Right lobe of liver (tissue), 4 donors: ENCODE measurements around the gene RNF20.

Source experiments
- CTCF ChIP-seq, 4 donors: fragments of 200-600 bp in 3 of 4; fragments of 450-650 bp in 1 of 4; IDR thresholded peaks; one replicate each; pipeline versions ENCODE4 v1.5.1 to v1.8.0; 2016 to 2022; ENCODE audit warnings: antibody characterized with exemption in 4 of 4, mild to moderate bottlenecking in 2 of 4
- POLR2A ChIP-seq: fragments of 450-650 bp; IDR thresholded peaks from one replicate; pipeline ENCODE4 v1.6.1; 2017; ENCODE audit warnings: antibody characterized with exemption, mild to moderate bottlenecking
- donor health status: DM: no; HTN: no; CAD: no.
- donor health status: DM: no; HTN: no; CAD: no.
- donor health status: DM: no; HTN: yes; CAD: no.

- no peak for TF ChIP-seq POLR2A
- peak; percentile 79 to 92 (median 82) for TF ChIP-seq CTCF (IDR thresholded peaks at IDR 0.05)
These were observed 3.5 kb upstream of the RNF20 start for GRCh38 chr9:101530076-101530711.
